ENCODE data around the gene WAC.

GRCh38 chr10:28497313-28498126 lies 35.4 kb upstream of the WAC start:
- no peak for TF ChIP-seq SP1 (IDR thresholded peaks at IDR 0.05)
- TF ChIP-seq HDGF (IDR thresholded peaks at IDR 0.05; ENCODE audit: borderline replicate concordance) = no peak
- no peak for TF ChIP-seq FOXK2 (IDR thresholded peaks at IDR 0.05)
- no peak for TF ChIP-seq SUZ12 (IDR thresholded peaks at IDR 0.05)
- no peak for TF ChIP-seq BHLHE40 (IDR thresholded peaks at IDR 0.05; ENCODE audit: borderline replicate concordance)
- TF ChIP-seq ARNT (IDR thresholded peaks at IDR 0.05) = no peak
- TF ChIP-seq LEF1 (IDR thresholded peaks at IDR 0.05; ENCODE audit: borderline replicate concordance) = no peak
- no peak for TF ChIP-seq PKNOX1 (IDR thresholded peaks at IDR 0.05)
- no peak for TF ChIP-seq L3MBTL2 (conservative IDR thresholded peaks at IDR 0.05)
